ENCODE results near the gene TNFAIP1.
"Not testable (repeated sequence)": the region's sequence is repeated elsewhere in the genome, so short reads cannot be mapped to it uniquely, and the experiment has no call there.

TNFAIP1 gene

DNA sequence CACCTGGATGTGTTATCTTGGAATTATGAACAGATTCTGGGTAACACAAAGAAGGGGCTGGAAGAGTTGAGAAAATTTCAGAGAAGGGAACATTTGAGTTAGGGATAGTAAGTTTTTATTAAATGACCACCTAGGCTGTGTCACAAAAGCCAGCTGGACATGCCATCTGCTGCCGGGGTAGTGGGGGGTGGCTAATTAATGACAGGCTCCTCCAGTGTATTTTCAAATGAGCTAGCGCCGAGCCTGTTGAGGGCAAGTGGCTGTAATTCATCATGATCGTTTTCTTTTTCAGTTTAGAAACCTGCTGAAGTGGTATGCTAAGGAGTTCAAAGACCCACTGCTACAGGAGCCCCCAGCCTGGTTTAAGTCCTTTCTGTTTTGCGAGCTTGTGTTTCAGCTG lies 10.3 kb upstream of the TNFAIP1 start:
- no peak for DNase-seq

DNA sequence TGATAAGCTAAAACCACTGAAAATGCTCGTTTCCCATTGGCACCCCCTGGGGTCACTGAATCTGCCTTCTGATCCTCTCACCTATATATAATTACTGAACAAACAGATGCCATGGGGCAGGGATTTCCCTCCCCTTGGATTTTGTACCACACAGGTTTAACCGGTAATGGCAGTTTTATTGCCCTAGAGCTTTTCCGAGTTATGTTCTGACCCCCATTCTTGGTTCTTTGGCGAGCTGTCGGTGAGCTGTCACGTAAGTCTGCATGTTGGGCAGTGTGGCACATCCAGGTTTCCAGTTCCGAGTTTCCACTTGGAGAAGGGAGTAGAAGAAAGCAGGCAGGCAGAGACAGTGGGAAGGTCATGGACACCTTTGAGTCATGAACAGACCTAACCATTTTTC lies 9.4 kb upstream of the TNFAIP1 start:
- DNase-seq = no peak

DNA sequence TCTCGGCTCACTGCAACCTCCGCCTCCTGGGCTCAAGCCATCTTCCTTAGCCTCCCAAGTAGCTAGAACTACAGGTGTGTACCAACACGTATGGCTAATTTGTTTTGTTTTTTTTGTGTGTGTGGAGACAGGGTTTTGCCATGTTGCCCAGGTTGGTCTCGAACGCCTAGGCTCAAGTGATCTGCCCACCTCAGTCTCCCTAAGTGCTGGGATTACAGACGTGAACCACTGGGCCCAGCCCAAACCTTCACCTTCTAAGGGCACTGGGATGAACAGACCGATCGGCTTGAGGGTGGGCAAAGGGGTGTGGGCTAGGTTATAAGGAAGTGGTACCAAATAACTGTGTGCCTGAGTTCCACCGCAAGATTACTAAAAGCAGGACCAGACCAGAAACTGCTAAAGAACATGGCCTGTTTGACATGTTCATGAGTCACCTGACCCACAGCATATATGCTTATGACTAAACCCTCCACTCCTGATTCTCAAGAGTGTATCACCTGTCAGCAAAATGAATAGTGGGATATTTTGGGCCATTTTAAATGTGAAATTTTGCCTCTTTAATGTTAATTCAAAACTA lies 8.4 kb upstream of the TNFAIP1 start:
- DNase-seq = no peak

GRCh38 chr17:28327709-28328108 lies 7.9 kb upstream of the TNFAIP1 start:
- no peak for DNase-seq

DNA sequence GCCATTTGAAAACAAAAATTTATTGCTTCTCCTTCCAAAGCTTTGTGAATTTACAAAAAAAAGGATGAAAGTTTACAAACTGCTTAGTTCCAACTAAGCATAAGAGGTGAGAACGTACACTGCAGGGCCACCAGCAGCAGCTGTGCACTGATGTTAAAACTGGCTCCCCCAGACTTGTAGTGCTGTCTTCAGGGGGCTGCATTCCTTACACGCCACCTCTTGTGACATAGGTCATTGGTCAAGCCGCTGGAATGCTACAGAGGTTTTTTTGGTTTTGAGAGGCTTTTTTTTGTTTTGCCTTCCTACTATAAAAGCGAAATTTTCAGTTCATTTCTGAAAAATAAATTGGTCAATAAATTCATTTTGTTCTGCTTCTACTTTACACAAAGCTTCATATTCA lies 7.2 kb upstream of the TNFAIP1 start:
- no peak for DNase-seq

GRCh38 chr17:28330671-28331070 lies 4.9 kb upstream of the TNFAIP1 start:
- DNase-seq = no peak

- no peak for DNase-seq
These were observed 3.6 kb upstream of the TNFAIP1 start for GRCh38 chr17:28331891-28332420.

GRCh38 chr17:28333083-28333746 lies 2.3 kb upstream of the TNFAIP1 start:
- DNase-seq = no peak

DNA sequence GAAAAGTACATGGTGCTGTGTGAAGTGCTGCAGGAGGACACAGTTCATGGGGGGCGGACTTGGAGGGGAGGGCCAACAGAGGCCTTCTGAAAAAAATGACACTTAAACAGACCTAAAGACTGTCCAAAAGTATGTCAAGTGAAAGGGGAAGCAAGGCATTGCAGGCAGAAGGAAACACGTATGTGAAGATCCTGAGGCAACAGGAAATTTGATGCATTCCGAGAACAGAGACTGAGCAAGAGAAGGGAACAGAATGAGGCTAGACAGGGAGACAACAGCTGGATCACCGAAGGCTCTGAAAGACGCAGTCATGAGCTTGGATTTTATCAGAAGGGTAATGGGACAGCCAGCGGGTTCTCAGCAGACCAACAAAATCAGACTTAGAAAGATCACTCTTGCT lies 1.4 kb upstream of the TNFAIP1 start:
- peak; percentile 73 for DNase-seq

- no peak for DNase-seq
These were observed 828 bp upstream of the TNFAIP1 start for GRCh38 chr17:28334666-28335200.

DNA sequence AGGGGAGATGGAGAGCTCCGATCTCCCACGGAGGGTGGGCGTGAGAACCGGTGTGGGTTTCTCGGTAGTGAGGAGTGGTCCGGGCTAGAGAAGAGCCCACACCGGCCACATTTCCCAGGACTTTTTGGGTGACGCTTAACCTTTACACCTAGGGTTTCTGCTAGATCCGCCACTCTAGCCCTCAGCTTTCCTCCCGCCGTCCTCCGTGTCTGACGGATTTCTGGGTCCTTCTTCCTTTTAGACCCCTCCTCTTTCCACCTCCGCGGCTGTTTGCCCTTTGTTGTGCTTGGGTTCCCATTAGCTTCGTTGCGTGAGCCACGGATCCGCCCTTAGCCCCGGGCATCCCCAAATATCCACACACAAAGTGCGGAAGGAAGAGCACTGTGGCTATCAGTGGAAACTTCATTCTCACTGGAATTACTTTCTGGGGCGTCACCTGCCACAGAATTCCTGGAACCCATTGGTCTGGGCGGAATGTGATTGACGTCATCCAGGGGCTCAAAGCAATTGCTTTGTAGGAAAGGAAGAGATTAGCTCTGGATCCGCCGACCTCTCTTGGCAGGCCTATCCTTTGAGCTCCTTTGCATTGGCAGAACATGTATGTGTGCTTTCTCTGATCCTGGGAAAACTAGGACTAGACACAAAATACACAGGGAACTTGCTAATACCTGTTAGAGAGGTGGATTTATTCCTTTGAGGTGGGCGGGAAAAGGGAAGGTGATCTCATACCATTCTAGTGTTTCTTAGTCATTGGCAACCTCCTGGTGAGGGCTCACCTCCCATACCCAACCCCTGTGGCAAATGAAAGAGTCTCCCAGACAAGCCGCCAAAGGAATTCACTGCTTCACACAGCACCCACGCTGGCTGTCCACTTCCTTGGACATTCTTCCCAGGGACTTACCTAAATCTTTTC lies 654 bp downstream of the TNFAIP1 start:
- DNase-seq = peak; percentile 56

GRCh38 chr17:28338056-28338768 lies 2.7 kb downstream of the TNFAIP1 start:
- DNase-seq = no peak

GRCh38 chr17:28338769-28339212 lies 3.2 kb downstream of the TNFAIP1 start:
- not testable (repeated sequence) for DNase-seq

- no peak for DNase-seq
These were observed 3.9 kb downstream of the TNFAIP1 start for GRCh38 chr17:28339431-28339830.

- DNase-seq = no peak
These were observed 4.8 kb downstream of the TNFAIP1 start for GRCh38 chr17:28340374-28340773.

GRCh38 chr17:28341516-28341915 lies 6.0 kb downstream of the TNFAIP1 start:
- DNase-seq = no peak

DNA sequence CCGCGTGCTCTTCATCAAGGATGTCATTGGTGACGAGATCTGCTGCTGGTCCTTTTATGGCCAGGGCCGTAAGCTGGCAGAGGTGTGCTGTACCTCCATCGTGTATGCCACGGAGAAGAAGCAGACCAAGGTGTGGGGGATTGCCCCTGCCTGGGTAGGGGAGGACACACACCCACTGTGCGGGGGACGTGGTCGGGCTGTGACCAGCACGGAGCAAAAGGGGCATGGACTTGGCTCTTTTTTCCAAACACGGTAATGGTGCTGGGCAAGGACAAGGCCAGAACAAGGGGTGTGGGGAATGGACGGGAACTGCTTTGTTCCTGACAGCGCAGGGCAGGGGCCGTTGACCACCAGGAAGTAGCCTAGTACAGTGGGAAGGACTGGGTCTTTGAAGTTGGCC lies 6.8 kb downstream of the TNFAIP1 start:
- no peak for DNase-seq

DNA sequence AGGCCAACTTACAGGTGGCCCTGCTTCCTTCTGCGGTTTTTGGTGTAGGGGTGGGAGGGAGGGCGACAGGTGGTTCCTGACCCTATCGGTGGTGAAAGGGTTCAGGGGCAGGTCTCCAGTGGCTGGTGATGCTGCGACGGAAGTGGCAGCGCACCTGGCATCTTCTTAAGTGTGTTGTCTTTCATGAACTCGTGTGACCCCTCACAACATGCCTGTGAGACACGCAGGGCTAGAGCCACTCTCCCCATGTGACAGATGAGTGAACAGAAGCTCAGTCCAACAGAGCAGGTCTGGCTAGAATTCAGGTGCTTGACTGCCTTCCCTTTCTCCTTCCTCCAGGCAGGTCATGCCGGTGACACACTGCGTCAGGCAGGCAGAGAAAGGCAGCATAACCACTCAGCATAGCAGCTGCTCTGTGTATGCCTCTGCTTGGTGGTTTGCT lies 8.0 kb downstream of the TNFAIP1 start:
- DNase-seq = no peak

- DNase-seq = no peak
These were observed 8.4 kb downstream of the TNFAIP1 start for GRCh38 chr17:28344011-28344410.

DNA sequence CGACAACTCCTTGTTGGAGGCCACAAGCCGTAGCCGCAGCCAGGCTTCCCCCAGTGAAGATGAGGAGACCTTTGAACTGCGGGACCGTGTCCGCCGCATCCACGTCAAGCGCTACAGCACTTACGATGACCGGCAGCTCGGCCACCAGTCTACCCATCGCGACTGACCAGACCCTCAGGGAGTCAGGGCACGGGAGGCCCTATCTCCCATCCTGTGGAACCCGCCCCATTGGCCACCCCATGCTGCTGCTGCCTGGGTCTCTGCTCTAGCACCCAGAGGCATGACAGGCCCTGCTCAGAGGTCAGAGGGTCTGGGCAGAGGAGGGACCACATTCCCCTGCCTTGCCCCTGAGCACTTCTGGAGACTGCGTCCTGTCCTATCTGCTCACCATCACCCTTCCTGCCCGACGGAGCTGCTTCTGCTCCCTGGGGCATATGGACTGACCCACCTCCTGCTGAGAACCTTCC lies 8.9 kb downstream of the TNFAIP1 start:
- DNase-seq = no peak

GRCh38 chr17:28345419-28346198 lies 10.0 kb downstream of the TNFAIP1 start:
- DNase-seq = no peak

DNA sequence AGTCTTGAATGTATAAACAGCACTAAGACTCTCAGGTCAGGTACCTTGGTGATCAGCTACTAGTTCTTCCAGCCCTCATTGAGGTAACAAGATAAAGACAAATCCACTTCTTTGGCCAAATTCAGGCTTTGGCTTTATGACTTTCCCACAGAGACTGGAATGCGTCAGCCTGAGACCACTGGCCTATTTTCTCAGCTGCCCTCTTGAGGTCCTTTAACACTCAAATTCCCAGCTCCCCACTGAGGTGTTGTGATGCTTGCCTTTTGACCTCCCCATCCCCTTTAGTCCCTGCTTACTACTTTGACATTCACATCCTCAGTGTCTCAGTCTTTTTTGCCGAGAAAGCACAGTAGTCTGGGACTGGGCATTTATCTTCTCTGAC lies 10.6 kb downstream of the TNFAIP1 start:
- no peak for DNase-seq
